ENCODE data around the gene OTOL1.

OTOL1 gene

DNA sequence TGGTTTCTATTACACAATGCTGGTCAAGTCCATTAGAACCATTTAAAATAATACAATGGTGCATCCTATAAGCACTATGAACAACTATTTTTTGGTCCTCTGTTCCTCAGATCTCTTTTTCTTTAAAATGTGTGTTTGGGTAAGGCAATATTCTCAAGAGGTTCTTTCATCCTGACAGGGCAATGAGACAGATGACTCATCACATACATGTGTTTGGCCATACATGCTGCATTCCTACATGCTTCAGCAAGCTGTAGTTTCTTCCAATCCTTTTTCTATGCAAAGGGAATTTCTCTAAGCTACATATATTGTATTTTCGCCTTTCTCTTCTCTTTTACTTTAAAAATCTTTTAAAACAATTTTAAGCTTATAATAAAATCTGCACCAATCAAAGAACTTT is 52.7 kb downstream of the OTOL1 start:
- TF ChIP-seq TAF1 (IDR thresholded peaks at IDR 0.05; ENCODE audit: borderline replicate concordance, insufficient read depth, low read length) (no peak), POLR2AphosphoS5 (IDR thresholded peaks at IDR 0.05; ENCODE audit: low read depth, low read length) (no peak), FOXP2 (optimal IDR thresholded peaks at IDR 0.05; ENCODE audit: borderline replicate concordance, extremely low read depth, extremely low read length, insufficient read depth) (no peak), SIN3A (IDR thresholded peaks at IDR 0.05; ENCODE audit: borderline replicate concordance, insufficient read depth, low read length) (no peak)
- TF ChIP-seq, protein P1, sequence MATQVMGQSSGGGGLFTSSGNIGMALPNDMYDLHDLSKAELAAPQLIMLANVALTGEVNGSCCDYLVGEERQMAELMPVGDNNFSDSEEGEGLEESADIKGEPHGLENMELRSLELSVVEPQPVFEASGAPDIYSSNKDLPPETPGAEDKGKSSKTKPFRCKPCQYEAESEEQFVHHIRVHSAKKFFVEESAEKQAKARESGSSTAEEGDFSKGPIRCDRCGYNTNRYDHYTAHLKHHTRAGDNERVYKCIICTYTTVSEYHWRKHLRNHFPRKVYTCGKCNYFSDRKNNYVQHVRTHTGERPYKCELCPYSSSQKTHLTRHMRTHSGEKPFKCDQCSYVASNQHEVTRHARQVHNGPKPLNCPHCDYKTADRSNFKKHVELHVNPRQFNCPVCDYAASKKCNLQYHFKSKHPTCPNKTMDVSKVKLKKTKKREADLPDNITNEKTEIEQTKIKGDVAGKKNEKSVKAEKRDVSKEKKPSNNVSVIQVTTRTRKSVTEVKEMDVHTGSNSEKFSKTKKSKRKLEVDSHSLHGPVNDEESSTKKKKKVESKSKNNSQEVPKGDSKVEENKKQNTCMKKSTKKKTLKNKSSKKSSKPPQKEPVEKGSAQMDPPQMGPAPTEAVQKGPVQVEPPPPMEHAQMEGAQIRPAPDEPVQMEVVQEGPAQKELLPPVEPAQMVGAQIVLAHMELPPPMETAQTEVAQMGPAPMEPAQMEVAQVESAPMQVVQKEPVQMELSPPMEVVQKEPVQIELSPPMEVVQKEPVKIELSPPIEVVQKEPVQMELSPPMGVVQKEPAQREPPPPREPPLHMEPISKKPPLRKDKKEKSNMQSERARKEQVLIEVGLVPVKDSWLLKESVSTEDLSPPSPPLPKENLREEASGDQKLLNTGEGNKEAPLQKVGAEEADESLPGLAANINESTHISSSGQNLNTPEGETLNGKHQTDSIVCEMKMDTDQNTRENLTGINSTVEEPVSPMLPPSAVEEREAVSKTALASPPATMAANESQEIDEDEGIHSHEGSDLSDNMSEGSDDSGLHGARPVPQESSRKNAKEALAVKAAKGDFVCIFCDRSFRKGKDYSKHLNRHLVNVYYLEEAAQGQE (IDR thresholded peaks at IDR 0.05; ENCODE audit: insufficient read depth in 1 of 2, low read depth in 2 of 2, low read length in 2 of 2) = no peak

DNA sequence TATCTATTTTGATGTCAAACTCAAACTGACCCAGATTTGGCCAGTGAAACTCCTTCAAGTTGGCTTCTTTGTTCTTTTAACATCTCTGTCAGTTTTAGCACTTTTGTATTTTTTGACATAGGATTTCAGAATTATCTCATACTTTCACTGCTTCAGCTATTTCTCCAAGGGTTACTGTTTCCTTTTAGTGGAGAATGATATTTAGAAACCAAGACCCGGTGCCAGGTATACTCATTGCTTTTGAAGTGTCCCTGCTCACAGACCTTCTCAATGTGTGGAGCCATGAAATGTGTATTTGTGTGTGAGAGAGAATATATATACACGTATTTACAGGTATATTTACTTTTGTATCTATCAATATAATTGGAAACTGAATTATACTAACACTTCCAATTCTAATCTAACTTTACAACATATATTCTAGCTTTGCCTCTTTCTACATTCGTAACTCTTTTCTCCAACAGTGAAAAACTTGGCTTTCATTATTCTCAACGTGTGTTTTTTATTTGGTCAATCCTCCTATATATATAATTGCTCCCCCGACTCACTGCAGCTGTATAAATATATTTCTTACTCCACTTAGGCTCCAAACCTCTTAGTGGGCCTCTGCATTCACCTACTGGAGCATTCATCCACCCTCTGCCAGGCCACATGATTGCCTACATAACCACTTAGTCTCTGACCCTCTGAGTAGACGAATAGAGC is 54.0 kb downstream of the OTOL1 start:
- no peak for TF ChIP-seq TAF1 (IDR thresholded peaks at IDR 0.05; ENCODE audit: borderline replicate concordance, insufficient read depth, low read length)
- TF ChIP-seq FOXP2 (optimal IDR thresholded peaks at IDR 0.05; ENCODE audit: borderline replicate concordance, extremely low read depth, extremely low read length, insufficient read depth) = no peak
- TF ChIP-seq, protein P1 (IDR thresholded peaks at IDR 0.05; ENCODE audit: insufficient read depth in 1 of 2, low read depth in 2 of 2, low read length in 2 of 2) = no peak
- TF ChIP-seq POLR2AphosphoS5 (IDR thresholded peaks at IDR 0.05; ENCODE audit: low read depth, low read length) = no peak
- no peak for TF ChIP-seq SIN3A (IDR thresholded peaks at IDR 0.05; ENCODE audit: borderline replicate concordance, insufficient read depth, low read length)

DNA sequence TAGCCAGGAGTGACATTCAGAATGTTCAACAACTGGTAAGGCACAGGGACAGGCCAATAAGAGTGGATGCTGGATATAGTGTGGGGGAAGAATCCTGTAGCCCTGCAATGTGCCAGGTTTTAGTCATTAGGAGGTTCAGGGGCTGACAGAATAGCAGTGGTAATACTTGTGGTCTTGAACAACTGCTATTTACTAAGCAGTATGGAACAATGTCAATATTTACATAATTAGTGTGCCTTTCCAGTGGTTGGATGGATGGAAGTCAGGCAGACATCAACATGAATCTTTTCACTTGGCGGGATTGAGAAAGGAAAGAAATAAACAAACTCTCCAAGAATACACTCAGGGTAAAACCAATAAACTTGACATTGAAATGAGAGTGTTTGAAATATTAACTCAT is 55.1 kb downstream of the OTOL1 start:
- no peak for TF ChIP-seq FOXP2 (optimal IDR thresholded peaks at IDR 0.05; ENCODE audit: borderline replicate concordance, extremely low read depth, extremely low read length, insufficient read depth)
- TF ChIP-seq, protein P1 (IDR thresholded peaks at IDR 0.05; ENCODE audit: insufficient read depth in 1 of 2, low read depth in 2 of 2, low read length in 2 of 2) = no peak
- TF ChIP-seq SIN3A (IDR thresholded peaks at IDR 0.05; ENCODE audit: borderline replicate concordance, insufficient read depth, low read length) = no peak
- no peak for TF ChIP-seq TAF1 (IDR thresholded peaks at IDR 0.05; ENCODE audit: borderline replicate concordance, insufficient read depth, low read length)
- no peak for TF ChIP-seq POLR2AphosphoS5 (IDR thresholded peaks at IDR 0.05; ENCODE audit: low read depth, low read length)

DNA sequence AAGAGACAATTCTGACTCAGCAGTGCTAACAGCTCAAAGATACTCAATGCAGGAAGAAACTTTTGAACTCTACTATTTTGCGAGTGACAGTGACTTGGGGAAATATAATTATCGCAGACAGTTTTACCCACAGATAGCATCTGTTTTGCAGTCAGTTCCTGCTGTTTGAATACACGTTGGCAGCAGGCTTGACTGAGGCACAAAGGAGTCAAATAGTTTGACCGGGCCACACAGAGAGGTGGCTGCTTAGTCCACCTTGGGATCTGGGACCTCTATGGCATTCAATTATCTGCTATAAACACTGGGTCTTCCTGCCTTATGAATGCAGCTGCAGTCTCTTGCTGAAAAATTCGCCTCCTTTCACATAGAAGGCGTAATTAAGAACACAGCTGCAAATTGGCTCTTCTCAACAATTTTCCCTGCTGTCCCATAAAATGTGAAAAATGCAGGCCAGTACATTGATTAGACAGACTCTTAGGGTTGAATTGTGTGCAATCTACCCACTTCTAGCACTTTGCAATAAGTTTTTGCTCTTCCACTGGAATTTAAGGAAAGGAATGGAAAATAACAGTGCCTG is 56.5 kb downstream of the OTOL1 start:
- no peak for TF ChIP-seq FOXP2 (optimal IDR thresholded peaks at IDR 0.05; ENCODE audit: borderline replicate concordance, extremely low read depth, extremely low read length, insufficient read depth)
- TF ChIP-seq, protein P1 (IDR thresholded peaks at IDR 0.05; ENCODE audit: insufficient read depth in 1 of 2, low read depth in 2 of 2, low read length in 2 of 2) = 0 out of 4 replicates have a peak, but pooled peaks of 1 of the 2 experiments have one; percentile 50
- no peak for TF ChIP-seq TAF1 (IDR thresholded peaks at IDR 0.05; ENCODE audit: borderline replicate concordance, insufficient read depth, low read length)

Data from PFSK-1 (cell line).